ENCODE results near the gene C1orf115.

- TF ChIP-seq ETV6 (IDR thresholded peaks at IDR 0.05; ENCODE audit: borderline replicate concordance in 1 of 2, low read depth in 2 of 2, low read length in 1 of 2) (no peak), ETV6 (CRISPR knock-in tag; IDR thresholded peaks at IDR 0.05; ENCODE audit: borderline replicate concordance) (no peak), POLR2A (conservative IDR thresholded peaks at IDR 0.05) (no peak), EP400 (IDR thresholded peaks at IDR 0.05) (no peak), MNT (conservative IDR thresholded peaks at IDR 0.05) (no peak), SAFB2 (IDR thresholded peaks at IDR 0.05; ENCODE audit: borderline replicate concordance, low read depth, low read length, severe bottlenecking) (no peak), HCFC1 (IDR thresholded peaks at IDR 0.05; ENCODE audit: low read depth, low read length) (no peak), PHTF2 (CRISPR knock-in tag; IDR thresholded peaks at IDR 0.05) (no peak), MEF2D (tag; conservative IDR thresholded peaks at IDR 0.05; ENCODE audit: low read depth) (no peak), POLR2AphosphoS5 (IDR thresholded peaks at IDR 0.05; ENCODE audit: control insufficient read depth, insufficient read depth, low read depth, low read length) (no peak)
Observed at GRCh38 chr1:220702733-220703270, 12.6 kb downstream of the C1orf115 start.
